Liver (tissue), 9 donors: ENCODE measurements around the gene LIPG. TPM values are rescaled to one million over a fixed set of nuclear protein-coding genes. Genes with fewer than 3 reads are reported as not detected.

Experiments
- DNase-seq: peaks from one replicate; pipeline ENCODE4 v3.0.0-alpha.2; 2017; ENCODE audit warnings: low spot score
- H3K27ac ChIP-seq, 2 donors: one replicate each; pipeline ENCODE4 v1.7.0; 2013; ENCODE audit warnings: inconsistent platforms in 2 of 2, low read length in 2 of 2, control low read depth in 1 of 2, low read depth in 1 of 2, mild to moderate bottlenecking in 1 of 2
- H3K27me3 ChIP-seq, 4 donors: one replicate each; pipeline versions ENCODE4 v1.6.1 to v1.7.0; 2013; ENCODE audit warnings: low read length in 3 of 4, inconsistent platforms in 1 of 4, mild to moderate bottlenecking in 1 of 4, moderate library complexity in 1 of 4; ENCODE audit not compliant: control insufficient read depth in 4 of 4, insufficient read depth in 4 of 4
- H3K36me3 ChIP-seq, 4 donors: one replicate each; pipeline versions ENCODE4 v1.6.1 to v1.7.0; 2013; ENCODE audit warnings: low read length in 3 of 4, mild to moderate bottlenecking in 3 of 4, low read depth in 1 of 4, moderate library complexity in 1 of 4; ENCODE audit not compliant: control insufficient read depth in 4 of 4, insufficient read depth in 3 of 4
- H3K4me1 ChIP-seq, 4 donors: one replicate each; pipeline versions ENCODE4 v1.6.1 to v1.7.0; 2013; ENCODE audit warnings: low read length in 3 of 4, mild to moderate bottlenecking in 3 of 4, moderate library complexity in 1 of 4; ENCODE audit not compliant: control insufficient read depth in 4 of 4, insufficient read depth in 4 of 4
- H3K4me3 ChIP-seq, 3 donors: one replicate each; pipeline versions ENCODE4 v1.6.1 to v1.7.0; 2013; ENCODE audit warnings: low read length in 3 of 3, control low read depth in 1 of 3, low read depth in 1 of 3, mild to moderate bottlenecking in 1 of 3
- H3K9ac ChIP-seq, 2 donors: one replicate each; pipeline ENCODE4 v1.7.0; 2013; ENCODE audit warnings: low read length in 2 of 2, mild to moderate bottlenecking in 2 of 2, moderate library complexity in 2 of 2, control low read depth in 1 of 2, low read depth in 1 of 2
- H3K9me3 ChIP-seq, 4 donors: one replicate each; pipeline versions ENCODE4 v1.6.1 to v1.7.0; 2013; ENCODE audit warnings: low read length in 3 of 4; ENCODE audit not compliant: control insufficient read depth in 4 of 4
- EGR1 ChIP-seq, 2 donors: IDR thresholded peaks; 2 replicates each; pipeline ENCODE4 v1.6.1; 2016 to 2018; ENCODE audit warnings: antibody characterized with exemption in 2 of 2, low read depth in 2 of 2
- FOXA1 ChIP-seq: IDR thresholded peaks from 2 replicates; pipeline ENCODE4 v1.6.1; 2016; ENCODE audit warnings: antibody characterized with exemption
- FOXA2 ChIP-seq: IDR thresholded peaks from 2 replicates; pipeline ENCODE4 v1.6.1; 2016; ENCODE audit warnings: antibody characterized with exemption
- GABPA ChIP-seq, 2 donors: IDR thresholded peaks in 1 of 2; conservative IDR thresholded peaks in 1 of 2; 2 replicates each; pipeline ENCODE4 v1.6.1; 2016; ENCODE audit warnings: antibody characterized with exemption in 2 of 2, mild to moderate bottlenecking in 1 of 2, moderate library complexity in 1 of 2
- HNF4A ChIP-seq, 2 donors: conservative IDR thresholded peaks; 2 replicates each; pipeline ENCODE4 v1.6.1; 2016; ENCODE audit warnings: antibody characterized with exemption in 2 of 2, mild to moderate bottlenecking in 2 of 2
- HNF4G ChIP-seq: IDR thresholded peaks from 2 replicates; pipeline ENCODE4 v1.6.1; 2016; ENCODE audit warnings: antibody characterized with exemption
- MAX ChIP-seq: IDR thresholded peaks from 2 replicates; pipeline ENCODE4 v1.6.1; 2016; ENCODE audit warnings: antibody characterized with exemption
- NR2F2 ChIP-seq: IDR thresholded peaks from 2 replicates; pipeline ENCODE4 v1.6.1; 2016; ENCODE audit warnings: antibody characterized with exemption
- RAD21 ChIP-seq, 2 donors: IDR thresholded peaks; 2 replicates each; pipeline ENCODE4 v1.6.1; 2016; ENCODE audit warnings: antibody characterized with exemption in 2 of 2, mild to moderate bottlenecking in 2 of 2
- REST ChIP-seq: IDR thresholded peaks from 2 replicates; pipeline ENCODE4 v1.6.1; 2016; ENCODE audit warnings: antibody characterized with exemption, mild to moderate bottlenecking
- TAF1 ChIP-seq: conservative IDR thresholded peaks from 2 replicates; pipeline ENCODE4 v1.6.1; 2016; ENCODE audit warnings: antibody characterized with exemption, mild to moderate bottlenecking
- YY1 ChIP-seq: IDR thresholded peaks from 2 replicates; pipeline ENCODE4 v1.6.1; 2016; ENCODE audit warnings: antibody characterized with exemption, mild to moderate bottlenecking
- ZBTB33 ChIP-seq: IDR thresholded peaks from 2 replicates; pipeline ENCODE4 v1.6.1; 2016; ENCODE audit warnings: antibody characterized with exemption
- WGBS: extraction: QIAGEN DNeasy Blood & Tissue Kit; methylation state at CpG from one replicate; pipeline ENCODE4 v1.1.7; 2013; 5-methylcytosine and 5-hydroxymethylcytosine counted together
- polyA plus RNA-seq, 2 donors: library from polyadenylated mRNA; stranded (reverse) in 1 of 2; unstranded in 1 of 2; fragments of 200-250 nt in 1 of 2; fragments of >200 nt in 1 of 2; fragmentation: Nextera tagmentation in 1 of 2; extraction: Ambion mirVana in 1 of 2; gene quantifications; one replicate each; pipeline versions ENCODE4 v1.2.1 to v1.2.3, GENCODE V29; 2013 to 2015
- total RNA-seq, 2 donors: library from RNA; depleted of rRNA; stranded (reverse); fragments of >200 nt; gene quantifications; one replicate each; pipeline ENCODE4 v1.2.3, GENCODE V29; 2014
- donor health status: healthy.
- donor health status: healthy.
- donor health status: healthy.
- donor health status: healthy.
- donor health status: healthy.

Gene LIPG
- total and polyA plus RNA-seq, 4 donors: 2.8 to 150 (median 39.7) TPM

- H3K27ac ChIP-seq: no peak overlapping the region
- H3K4me3 ChIP-seq: no peak overlapping the region
- no peak for DNase-seq
- no peaks in the 10 kb centered on the region for H3K4me1 ChIP-seq
- no peaks in the 10 kb centered on the region for H3K9me3 ChIP-seq
- H3K9ac ChIP-seq: no peak overlapping the region
- 91% methylated on average over 5 of the region's 5 CpGs for WGBS
- TF ChIP-seq MAX: no peak
- no peak for TF ChIP-seq FOXA2
- TF ChIP-seq EGR1 (IDR thresholded peaks at IDR 0.05; ENCODE audit: low read depth in 2 of 2): no peak
- TF ChIP-seq NR2F2: no peak
- TF ChIP-seq GABPA (IDR thresholded peaks at IDR 0.05 in 1 of 2, conservative IDR thresholded peaks at IDR 0.05 in 1 of 2): no peak
- no peaks in the 10 kb centered on the region for H3K36me3 ChIP-seq
- H3K27me3 ChIP-seq: no peaks in the 10 kb centered on the region
These were observed 17.5 kb upstream of the LIPG start for GRCh38 chr18:49544362-49544761.

- Histone ChIP-seq H3K36me3 (no peaks in the 10 kb centered on the region), H3K4me1 (no peaks in the 10 kb centered on the region), H3K9me3 (no peaks in the 10 kb centered on the region), H3K9ac (no peak overlapping the region), H3K27ac (no peak overlapping the region), H3K27me3 (no peaks in the 10 kb centered on the region), H3K4me3 (no peak overlapping the region)
- no peak for DNase-seq
- 96% methylated on average over 1 of the region's 1 CpG for WGBS
- TF ChIP-seq TAF1: no peak
These were observed 15.6 kb upstream of the LIPG start for GRCh38 chr18:49546278-49546677.

GRCh38 chr18:49546719-49547273, 15.1 kb upstream of the LIPG start:
- Histone ChIP-seq H3K36me3 (no peaks in the 10 kb centered on the region), H3K4me1 (no peaks in the 10 kb centered on the region), H3K9ac (no peak overlapping the region), H3K27ac (no peak overlapping the region), H3K27me3 (no peaks in the 10 kb centered on the region), H3K9me3 (no peaks in the 10 kb centered on the region), H3K4me3 (no peak overlapping the region)
- 93% methylated on average over 5 of the region's 5 CpGs for WGBS
- no peak for DNase-seq
- TF ChIP-seq FOXA2 (no peak), EGR1 (IDR thresholded peaks at IDR 0.05; ENCODE audit: low read depth in 2 of 2) (no peak), HNF4G (no peak)

- Histone ChIP-seq H3K27me3 (no peaks in the 10 kb centered on the region), H3K4me1 (no peaks in the 10 kb centered on the region), H3K27ac (no peak overlapping the region), H3K36me3 (no peaks in the 10 kb centered on the region), H3K4me3 (no peak overlapping the region), H3K9ac (no peak overlapping the region), H3K9me3 (no peaks in the 10 kb centered on the region)
- DNase-seq: no peak
- WGBS: 56% methylated on average over 1 of the region's 1 CpG
- TF ChIP-seq GABPA (IDR thresholded peaks at IDR 0.05 in 1 of 2, conservative IDR thresholded peaks at IDR 0.05 in 1 of 2): no peak
- TF ChIP-seq MAX: no peak
- no peak for TF ChIP-seq ZBTB33
- TF ChIP-seq EGR1 (IDR thresholded peaks at IDR 0.05; ENCODE audit: low read depth in 2 of 2): no peak
- TF ChIP-seq TAF1: no peak
- no peak for TF ChIP-seq HNF4A (conservative IDR thresholded peaks at IDR 0.05)
- no peak for TF ChIP-seq HNF4G
- TF ChIP-seq RAD21 (IDR thresholded peaks at IDR 0.05): no peak
- no peak for TF ChIP-seq FOXA1
- TF ChIP-seq REST: no peak
- TF ChIP-seq YY1: no peak
- no peak for TF ChIP-seq FOXA2
- TF ChIP-seq NR2F2: no peak
These were observed 14.2 kb upstream of the LIPG start for GRCh38 chr18:49547701-49548100.
